Small intestine (tissue), 16 donors: ENCODE results near the gene PDGFC. TPM values are rescaled to one million over a fixed set of nuclear protein-coding genes. Genes with fewer than 3 reads are reported as not detected.

ENCODE experiments used
- DNase-seq, 2 donors: peaks; one replicate each; pipeline versions ENCODE4 v3.0.0 to v3.0.0-alpha.2; 2013
- FAIRE-seq: peaks from 2 replicates; lab custom pipeline; 2012; peaks lifted over from hg19 to GRCh38; lab: Jason Lieb, UNC
- H3K27ac ChIP-seq, 3 donors: one replicate each; pipeline ENCODE4 v1.5.1; 2013; ENCODE audit warnings: low read length in 2 of 3, mild to moderate bottlenecking in 2 of 3, control low read depth in 1 of 3, inconsistent platforms in 1 of 3, low read depth in 1 of 3, moderate library complexity in 1 of 3
- H3K27me3 ChIP-seq, 3 donors: one replicate each; pipeline ENCODE4 v1.6.1; 2013; ENCODE audit warnings: low read length in 3 of 3, inconsistent platforms in 1 of 3; ENCODE audit not compliant: control insufficient read depth in 3 of 3, insufficient read depth in 3 of 3
- H3K36me3 ChIP-seq, 3 donors: one replicate each; pipeline ENCODE4 v1.6.1; 2013; ENCODE audit warnings: low read length in 3 of 3, inconsistent platforms in 1 of 3, low read depth in 1 of 3, mild to moderate bottlenecking in 1 of 3, moderate library complexity in 1 of 3; ENCODE audit not compliant: control insufficient read depth in 3 of 3, insufficient read depth in 2 of 3
- H3K4me1 ChIP-seq, 3 donors: one replicate each; pipeline ENCODE4 v1.6.1; 2013; ENCODE audit warnings: low read length in 2 of 3, inconsistent platforms in 1 of 3, low read depth in 1 of 3, mild to moderate bottlenecking in 1 of 3, moderate library complexity in 1 of 3; ENCODE audit not compliant: control insufficient read depth in 3 of 3, insufficient read depth in 2 of 3
- H3K4me3 ChIP-seq, 3 donors: one replicate each; pipeline ENCODE4 v1.5.1; 2013; ENCODE audit warnings: low read length in 3 of 3, control low read depth in 1 of 3, inconsistent platforms in 1 of 3, low read depth in 1 of 3, mild to moderate bottlenecking in 1 of 3, moderate library complexity in 1 of 3
- H3K9me3 ChIP-seq, 2 donors: one replicate each; pipeline ENCODE4 v1.6.1; 2013; ENCODE audit warnings: low read depth in 1 of 2, low read length in 1 of 2; ENCODE audit not compliant: control insufficient read depth in 2 of 2, insufficient read depth in 1 of 2
- WGBS, 3 donors: extraction: QIAGEN DNeasy Blood & Tissue Kit; methylation state at CpG; one replicate each; pipeline ENCODE4 v1.1.7; 2013; 5-methylcytosine and 5-hydroxymethylcytosine counted together
- long read RNA-seq, 10 donors: transcript quantifications; one replicate each; lab custom pipeline, GENCODE V29; 2026
- polyA plus RNA-seq, 4 donors: library from polyadenylated mRNA; stranded (reverse) in 3 of 4; unstranded in 1 of 4; fragments of 200-250 nt in 3 of 4; fragments of 120-200 nt in 1 of 4; gene quantifications; one replicate each; pipeline versions ENCODE4 v1.2.1 to v1.2.3, GENCODE V29; 2013
- donor health status: healthy with polysubstance abuse.
- donor health status: control.
- donor health status: control.
- donor health status: Bipolar disorder and iron deficiency.
- donor health status: healthy.

Gene PDGFC
- polyA plus RNA-seq: 10 to 100 TPM in 1 of 4 donors, 1 to 10 TPM in 3; 2.4 to 22.2 (median 3.2) TPM
- long read RNA-seq, donor 1, full-length matches to known transcripts: 9 of 9 reads
- long read RNA-seq, donor 1, partial matches to known transcripts: 0 of 9 reads
- long read RNA-seq, donor 1, other reads (novel, unspliced or antisense): 0 of 9 reads
- long read RNA-seq, donor 2: 0 reads
- long read RNA-seq, donor 3, full-length matches to known transcripts: 1 of 1 reads
- long read RNA-seq, donor 3, partial matches to known transcripts: 0 of 1 reads
- long read RNA-seq, donor 3, other reads (novel, unspliced or antisense): 0 of 1 reads
- long read RNA-seq, donor 4, full-length matches to known transcripts: 1 of 1 reads
- long read RNA-seq, donor 4, partial matches to known transcripts: 0 of 1 reads
- long read RNA-seq, donor 4, other reads (novel, unspliced or antisense): 0 of 1 reads
- long read RNA-seq, donor 5: 0 reads
- long read RNA-seq, donor 6, full-length matches to known transcripts: 3 of 3 reads
- long read RNA-seq, donor 6, partial matches to known transcripts: 0 of 3 reads
- long read RNA-seq, donor 6, other reads (novel, unspliced or antisense): 0 of 3 reads
- long read RNA-seq, donor 7, full-length matches to known transcripts: 6 of 6 reads
- long read RNA-seq, donor 7, partial matches to known transcripts: 0 of 6 reads
- long read RNA-seq, donor 7, other reads (novel, unspliced or antisense): 0 of 6 reads
- long read RNA-seq, donor 8: 0 reads
- long read RNA-seq, donor 9: 0 reads
- long read RNA-seq, donor 10, full-length matches to known transcripts: 11 of 11 reads
- long read RNA-seq, donor 10, partial matches to known transcripts: 0 of 11 reads
- long read RNA-seq, donor 10, other reads (novel, unspliced or antisense): 0 of 11 reads

DNA sequence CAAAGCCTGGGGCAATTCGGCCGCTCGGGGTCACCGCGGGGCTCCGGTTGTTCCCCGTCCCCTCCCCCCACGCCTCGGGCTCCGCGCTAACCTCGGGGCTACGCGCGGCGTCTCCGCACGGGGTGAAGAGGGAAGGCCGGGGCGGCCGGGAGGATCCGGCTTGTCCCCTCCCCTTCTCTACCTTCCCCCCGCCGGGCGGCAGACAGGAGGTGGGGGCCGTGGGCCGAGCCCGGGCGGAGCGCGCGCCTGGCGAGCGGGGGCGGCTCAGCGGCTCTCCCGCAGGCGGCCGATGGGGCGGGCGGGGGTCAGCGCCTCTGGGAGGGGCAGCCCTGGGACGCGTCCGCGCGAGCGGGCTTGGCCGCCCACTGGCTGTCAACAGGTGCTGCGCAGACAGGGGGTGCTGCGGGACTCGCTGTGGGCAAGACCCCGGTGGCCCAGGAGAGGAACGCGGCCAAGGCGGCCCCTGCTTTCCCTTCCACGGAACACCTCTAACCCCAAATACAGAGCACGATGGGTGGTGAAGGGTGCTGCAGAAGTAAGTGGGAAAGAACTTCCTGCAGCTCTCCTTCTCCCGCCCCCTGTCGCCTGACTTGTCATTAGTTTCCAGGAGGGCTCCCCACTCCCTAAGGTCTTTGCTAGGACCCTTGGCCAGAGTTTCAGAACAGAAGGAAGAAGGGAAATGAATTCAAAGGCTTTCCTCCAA lies at the start of gene PDGFC:
Gene PDGFC, minus strand, starts transcription at position 124 of the 703 bp plus-strand sequence. CDS start 896 bp downstream, outside the sequence.
- Histone ChIP-seq H3K4me3 (peak within 1 kb of the TSS; percentile 54 to 96 (median 75)), H3K27ac (peak within 1 kb of the TSS; percentile 9 to 84 (median 81)), H3K36me3 (no peaks in the 10 kb centered on the region), H3K27me3 (peaks cover 0 to 3% (median 0%) of the 10 kb centered on the region in 3 donors), H3K9me3 (no peaks in the 10 kb centered on the region), H3K4me1 (peaks cover 0 to 31% (median 2%) of the 10 kb centered on the region in 3 donors)
- FAIRE-seq: no peak
- DNase-seq: peak; percentile 54 to 89
- WGBS, 3 donors: 1 to 3% (median 2%) methylated on average over 38 to 60 of the region's 60 CpGs

DNA sequence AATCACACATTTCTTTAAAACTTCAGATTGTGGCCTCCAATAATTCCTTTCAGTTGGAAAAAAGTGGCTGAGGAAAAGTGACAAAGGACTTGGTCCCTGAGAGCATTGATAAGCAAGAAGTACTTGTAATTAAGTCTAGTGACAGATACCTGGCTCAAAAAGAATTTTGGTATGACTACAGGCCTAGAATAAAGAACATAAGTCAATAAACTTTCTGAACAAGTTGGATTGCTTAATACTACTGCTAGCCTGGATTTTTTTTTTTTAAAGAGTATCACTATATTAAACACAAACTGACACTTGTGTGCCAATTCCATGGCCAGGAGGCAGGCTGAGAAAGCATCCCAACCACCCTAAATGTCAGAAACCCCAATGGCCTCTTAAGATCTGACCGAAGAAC lies 49.3 kb upstream of the PDGFC start:
- Histone ChIP-seq H3K27ac (no peak overlapping the region), H3K4me3 (no peak overlapping the region), H3K4me1 (no peaks in the 10 kb centered on the region), H3K36me3 (no peaks in the 10 kb centered on the region), H3K27me3 (no peaks in the 10 kb centered on the region), H3K9me3 (no peaks in the 10 kb centered on the region)
- DNase-seq: no peak
- FAIRE-seq: no peak
- WGBS, 3 donors: 81 to 92% (median 87%) methylated on average over 1 of the region's 1 CpG

DNA sequence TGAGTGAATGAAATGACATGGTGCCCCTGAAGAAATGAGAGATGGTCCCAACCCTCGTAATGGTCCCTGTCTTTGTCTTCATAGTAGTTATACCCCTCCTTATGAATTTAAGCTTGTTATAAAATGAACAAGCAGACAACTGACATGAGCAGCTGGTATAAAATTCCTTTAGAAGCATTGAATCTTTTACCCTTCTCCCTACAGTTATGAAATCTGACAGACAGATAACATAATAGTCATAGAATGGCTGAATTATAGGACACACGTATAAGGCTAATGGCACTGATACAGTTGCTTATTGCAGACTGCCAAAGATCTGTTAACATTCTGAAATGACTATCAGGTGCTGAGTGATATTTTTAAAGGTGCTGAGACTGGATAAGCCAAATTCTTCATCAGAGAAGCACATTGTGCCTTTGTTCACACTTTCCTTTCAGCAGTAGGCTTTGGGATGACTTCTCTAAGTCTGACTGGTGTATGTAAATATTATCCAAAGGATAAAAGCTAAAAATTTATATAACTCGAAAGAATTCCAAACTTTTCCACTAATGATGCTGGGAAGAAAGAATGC lies 47.4 kb upstream of the PDGFC start:
- no peak for DNase-seq
- Histone ChIP-seq H3K4me3 (no peak overlapping the region), H3K4me1 (no peaks in the 10 kb centered on the region), H3K36me3 (no peaks in the 10 kb centered on the region), H3K27me3 (no peaks in the 10 kb centered on the region), H3K9me3 (no peaks in the 10 kb centered on the region), H3K27ac (no peak overlapping the region)
- 75 to 80% (median 77%) methylated on average over 3 of the region's 3 CpGs for WGBS, 3 donors
- no peak for FAIRE-seq

GRCh38 chr4:157014621-157015591 lies 43.3 kb upstream of the PDGFC start:
- no peak for DNase-seq
- Histone ChIP-seq H3K27ac (no peak overlapping the region), H3K9me3 (no peaks in the 10 kb centered on the region), H3K36me3 (no peaks in the 10 kb centered on the region), H3K4me3 (no peak overlapping the region), H3K4me1 (no peaks in the 10 kb centered on the region), H3K27me3 (no peaks in the 10 kb centered on the region)
- WGBS, 3 donors: 75 to 78% (median 77%) methylated on average over 13 of the region's 13 CpGs
- FAIRE-seq: no peak

DNA sequence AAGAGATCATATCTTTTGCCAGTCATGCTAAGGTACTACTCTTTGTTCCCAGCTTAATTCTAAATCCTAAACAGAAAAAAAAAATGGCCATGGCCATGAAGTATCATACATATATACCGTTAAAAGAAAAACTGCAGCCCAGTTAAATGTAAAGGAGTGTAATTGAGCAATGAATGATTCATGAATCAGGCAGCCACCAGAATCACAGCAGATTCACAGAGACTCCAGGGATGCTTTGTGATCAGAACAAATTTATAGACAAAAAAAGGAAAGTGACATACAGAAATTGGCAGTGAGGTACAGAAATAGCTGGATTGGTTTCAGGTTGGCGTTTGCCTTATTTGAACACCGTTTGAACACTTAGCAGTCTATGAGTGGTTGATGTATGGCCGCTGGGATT lies 42.1 kb upstream of the PDGFC start:
- H3K36me3 ChIP-seq: no peaks in the 10 kb centered on the region
- H3K27me3 ChIP-seq: no peaks in the 10 kb centered on the region
- 80 to 87% (median 86%) methylated on average over 4 of the region's 4 CpGs for WGBS, 3 donors
- H3K4me1 ChIP-seq: no peaks in the 10 kb centered on the region
- H3K9me3 ChIP-seq: no peaks in the 10 kb centered on the region
- H3K4me3 ChIP-seq: no peak overlapping the region
- H3K27ac ChIP-seq: no peak overlapping the region
- DNase-seq (no peak), FAIRE-seq (no peak)

DNA sequence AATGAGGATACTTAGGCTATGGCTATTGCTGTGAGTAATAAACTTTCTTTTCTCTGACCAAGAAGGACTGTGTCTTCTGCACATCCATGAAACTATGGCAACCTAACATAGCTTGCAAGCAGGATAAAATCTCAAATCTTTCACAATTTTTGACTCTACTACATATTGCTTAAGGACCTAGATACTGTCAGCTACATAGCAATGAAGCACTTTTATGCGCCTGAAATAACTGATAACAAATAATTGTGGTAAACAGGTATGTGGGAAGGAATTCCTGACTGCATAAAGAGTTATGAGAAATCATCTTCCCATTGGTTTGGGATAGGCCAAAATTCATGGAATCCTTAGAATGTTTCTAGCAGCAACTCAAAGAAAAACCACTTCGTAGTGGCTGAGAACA lies 41.2 kb upstream of the PDGFC start:
- Histone ChIP-seq H3K4me3 (no peak overlapping the region), H3K27ac (no peak overlapping the region), H3K27me3 (no peaks in the 10 kb centered on the region), H3K4me1 (no peaks in the 10 kb centered on the region), H3K36me3 (no peaks in the 10 kb centered on the region), H3K9me3 (no peaks in the 10 kb centered on the region)
- DNase-seq (no peak), FAIRE-seq (no peak)
- WGBS, 3 donors: 76 to 92% (median 80%) methylated on average over 2 of the region's 2 CpGs

DNA sequence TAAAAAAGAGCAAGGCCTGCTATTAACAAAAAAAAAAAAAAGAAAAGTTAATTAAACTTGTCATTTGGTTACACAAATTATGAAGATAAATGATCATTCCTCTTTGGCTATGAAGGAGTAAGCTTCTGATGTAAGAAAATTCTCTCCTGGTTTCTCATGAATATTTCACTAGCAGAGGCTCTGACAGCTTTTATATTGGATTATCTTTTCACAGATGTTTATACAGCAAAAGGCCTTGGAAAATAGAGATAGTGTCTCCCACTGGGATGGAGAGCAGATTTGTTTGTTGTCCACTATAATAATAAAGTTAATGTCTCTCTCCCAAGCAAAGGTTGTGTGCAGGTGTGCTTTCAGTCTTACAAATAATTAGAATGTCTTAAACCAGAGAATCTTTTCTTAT lies 40.7 kb upstream of the PDGFC start:
- FAIRE-seq (no peak), DNase-seq (no peak)
- Histone ChIP-seq H3K4me3 (no peak overlapping the region), H3K9me3 (no peaks in the 10 kb centered on the region), H3K36me3 (no peaks in the 10 kb centered on the region), H3K4me1 (no peaks in the 10 kb centered on the region), H3K27ac (no peak overlapping the region), H3K27me3 (no peaks in the 10 kb centered on the region)
